Endothelial cell of umbilical vein (primary cell): ENCODE data around the gene STYX.

Source experiments
- EZH2 ChIP-seq: IDR thresholded peaks from 2 replicates; pipeline ENCODE4 v1.6.1; 2012; ENCODE audit warnings: borderline replicate concordance, low read depth, mild to moderate bottlenecking, moderate library complexity, low read length, inconsistent platforms; ENCODE audit not compliant: severe bottlenecking
- TF ChIP-seq, protein P1 (sequence below), 2 donors: IDR thresholded peaks; 1 replicate in 1 of 2; 2 replicates in 1 of 2; pipeline ENCODE4 v1.5.1; 2011; ENCODE audit warnings: low read length in 2 of 2, mild to moderate bottlenecking in 2 of 2, moderate library complexity in 2 of 2, control low read depth in 1 of 2, inconsistent platforms in 1 of 2, low read depth in 1 of 2; ENCODE audit not compliant: insufficient read depth in 1 of 2; ENCODE audit errors: extremely low read depth in 1 of 2

- TF ChIP-seq EZH2, result no peak
- TF ChIP-seq, protein P1, sequence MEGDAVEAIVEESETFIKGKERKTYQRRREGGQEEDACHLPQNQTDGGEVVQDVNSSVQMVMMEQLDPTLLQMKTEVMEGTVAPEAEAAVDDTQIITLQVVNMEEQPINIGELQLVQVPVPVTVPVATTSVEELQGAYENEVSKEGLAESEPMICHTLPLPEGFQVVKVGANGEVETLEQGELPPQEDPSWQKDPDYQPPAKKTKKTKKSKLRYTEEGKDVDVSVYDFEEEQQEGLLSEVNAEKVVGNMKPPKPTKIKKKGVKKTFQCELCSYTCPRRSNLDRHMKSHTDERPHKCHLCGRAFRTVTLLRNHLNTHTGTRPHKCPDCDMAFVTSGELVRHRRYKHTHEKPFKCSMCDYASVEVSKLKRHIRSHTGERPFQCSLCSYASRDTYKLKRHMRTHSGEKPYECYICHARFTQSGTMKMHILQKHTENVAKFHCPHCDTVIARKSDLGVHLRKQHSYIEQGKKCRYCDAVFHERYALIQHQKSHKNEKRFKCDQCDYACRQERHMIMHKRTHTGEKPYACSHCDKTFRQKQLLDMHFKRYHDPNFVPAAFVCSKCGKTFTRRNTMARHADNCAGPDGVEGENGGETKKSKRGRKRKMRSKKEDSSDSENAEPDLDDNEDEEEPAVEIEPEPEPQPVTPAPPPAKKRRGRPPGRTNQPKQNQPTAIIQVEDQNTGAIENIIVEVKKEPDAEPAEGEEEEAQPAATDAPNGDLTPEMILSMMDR (IDR thresholded peaks at IDR 0.05; ENCODE audit: extremely low read depth in 1 of 2, insufficient read depth in 1 of 2, low read depth in 1 of 2, low read length in 2 of 2), result no peak
These were observed 59.2 kb downstream of the STYX start for GRCh38 chr14:52789118-52789517.
